Astrocyte of the cerebellum (primary cell): ENCODE measurements around the gene PTGES.

ENCODE experiments used
- DNase-seq: peaks from one replicate; pipeline ENCODE4 v3.0.0-alpha.2; 2011; ENCODE audit warnings: low read depth
- H3K4me3 ChIP-seq: 2 replicates; pipeline ENCODE4 v1.5.1; 2011; ENCODE audit warnings: mild to moderate bottlenecking, low read depth, low read length, moderate library complexity
- in situ Hi-C: cut with HindIII; loops from 2 replicates; pipeline ENCODE4 v1.10.0; 2017; ENCODE audit warnings: low sequenced_read_pairs
- TF ChIP-seq, protein P1 (sequence below): IDR thresholded peaks from 2 replicates; pipeline ENCODE4 v1.5.1; 2012; ENCODE audit warnings: low read length, low read depth, moderate library complexity, mild to moderate bottlenecking; ENCODE audit errors: missing control alignments

PTGES gene

DNA sequence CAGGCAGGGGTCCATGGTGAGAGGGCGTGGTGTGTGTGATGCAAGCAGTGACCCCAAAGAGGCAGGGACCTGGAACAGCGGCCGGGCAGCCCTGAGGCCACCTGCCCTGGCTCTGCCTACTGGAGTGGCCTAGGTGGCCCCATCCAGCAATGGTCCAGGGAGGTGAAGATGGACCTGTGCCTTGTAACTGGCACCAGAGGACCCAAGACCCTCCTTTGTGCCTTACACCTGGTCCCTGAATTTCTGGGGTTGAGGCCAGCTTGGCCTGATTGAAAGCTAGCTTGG lies 42.7 kb downstream of the PTGES start:
- no peak overlapping the region for H3K4me3 ChIP-seq
- no peak for DNase-seq
- in situ Hi-C loops: no loop called here
- TF ChIP-seq, protein P1, sequence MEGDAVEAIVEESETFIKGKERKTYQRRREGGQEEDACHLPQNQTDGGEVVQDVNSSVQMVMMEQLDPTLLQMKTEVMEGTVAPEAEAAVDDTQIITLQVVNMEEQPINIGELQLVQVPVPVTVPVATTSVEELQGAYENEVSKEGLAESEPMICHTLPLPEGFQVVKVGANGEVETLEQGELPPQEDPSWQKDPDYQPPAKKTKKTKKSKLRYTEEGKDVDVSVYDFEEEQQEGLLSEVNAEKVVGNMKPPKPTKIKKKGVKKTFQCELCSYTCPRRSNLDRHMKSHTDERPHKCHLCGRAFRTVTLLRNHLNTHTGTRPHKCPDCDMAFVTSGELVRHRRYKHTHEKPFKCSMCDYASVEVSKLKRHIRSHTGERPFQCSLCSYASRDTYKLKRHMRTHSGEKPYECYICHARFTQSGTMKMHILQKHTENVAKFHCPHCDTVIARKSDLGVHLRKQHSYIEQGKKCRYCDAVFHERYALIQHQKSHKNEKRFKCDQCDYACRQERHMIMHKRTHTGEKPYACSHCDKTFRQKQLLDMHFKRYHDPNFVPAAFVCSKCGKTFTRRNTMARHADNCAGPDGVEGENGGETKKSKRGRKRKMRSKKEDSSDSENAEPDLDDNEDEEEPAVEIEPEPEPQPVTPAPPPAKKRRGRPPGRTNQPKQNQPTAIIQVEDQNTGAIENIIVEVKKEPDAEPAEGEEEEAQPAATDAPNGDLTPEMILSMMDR: no peak

DNA sequence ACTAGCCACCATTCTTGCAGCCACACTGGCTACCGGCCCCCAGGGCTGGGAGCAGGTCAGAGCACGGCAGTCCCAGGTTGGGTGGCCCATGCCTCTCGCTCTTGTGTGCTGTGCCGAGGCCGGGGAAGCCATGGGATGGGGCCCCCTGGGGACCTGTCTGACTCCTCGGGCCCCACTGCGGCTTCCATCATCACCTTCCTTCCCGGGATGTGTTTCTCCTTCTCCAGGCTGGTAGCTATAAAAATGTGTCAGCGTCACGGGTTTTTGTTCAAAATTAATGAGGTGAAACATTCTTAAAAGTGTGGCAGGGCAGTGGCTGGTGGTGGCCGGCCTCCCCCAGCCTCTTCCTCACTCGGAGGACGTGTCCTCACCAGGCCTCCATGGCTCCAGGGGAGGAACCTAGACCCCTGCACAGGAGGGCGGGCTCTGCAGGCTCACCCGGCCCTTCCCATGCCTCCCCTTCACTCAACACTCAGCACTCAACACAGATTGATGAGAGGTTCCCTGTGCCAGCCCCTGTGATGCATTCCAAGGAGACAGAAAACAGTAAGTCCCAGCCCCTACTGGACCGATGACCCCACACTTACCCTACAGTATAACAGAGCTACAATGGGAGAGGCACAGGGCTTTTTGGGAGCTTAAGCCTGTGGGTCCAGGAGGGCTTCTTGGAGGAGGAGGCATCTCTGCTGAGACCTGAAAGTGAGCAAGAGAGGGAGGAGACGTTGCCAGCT lies 43.2 kb downstream of the PTGES start:
- no peak for DNase-seq
- no peak overlapping the region for H3K4me3 ChIP-seq
- in situ Hi-C loops: no loop called here
- TF ChIP-seq, protein P1: no peak

DNA sequence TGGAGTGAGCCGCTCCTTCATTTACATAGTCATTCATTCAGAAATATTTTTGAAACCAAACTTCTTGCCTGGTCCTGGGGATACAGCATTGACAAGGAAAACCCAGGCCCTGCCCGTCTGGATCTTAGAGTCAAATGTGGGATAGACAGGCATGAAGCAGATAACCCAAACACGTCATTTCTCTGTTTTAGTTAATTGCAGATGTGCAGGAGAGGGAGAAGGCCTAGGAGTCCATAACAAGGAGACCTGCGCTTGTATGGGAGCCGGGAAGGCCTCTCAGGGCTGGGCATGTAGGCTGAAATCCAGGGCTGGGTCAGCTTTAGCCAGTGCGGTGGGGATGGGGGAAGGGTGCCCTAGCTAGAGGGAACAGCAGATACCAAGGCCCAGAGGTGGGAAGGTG lies 44.0 kb downstream of the PTGES start:
- TF ChIP-seq, protein P1: no peak
- no peak for DNase-seq
- in situ Hi-C loops: no loop called here
- no peak overlapping the region for H3K4me3 ChIP-seq

GRCh38 chr9:129704807-129705206 lies 48.0 kb downstream of the PTGES start:
- in situ Hi-C loops: no loop called here
- H3K4me3 ChIP-seq: no peak overlapping the region
- DNase-seq: no peak
- TF ChIP-seq, protein P1: no peak

- no peak overlapping the region for H3K4me3 ChIP-seq
- no peak for DNase-seq
- in situ Hi-C loops: no loop called here
- TF ChIP-seq, protein P1: no peak
Observed at GRCh38 chr9:129703667-129704355, 49.0 kb downstream of the PTGES start.

GRCh38 chr9:129702589-129703520 lies 50.0 kb downstream of the PTGES start:
- in situ Hi-C loops: no loop called here
- TF ChIP-seq, protein P1: no peak
- DNase-seq: no peak
- no peak overlapping the region for H3K4me3 ChIP-seq
